Activated CD4-positive, alpha-beta T cell treated with anti-CD3 and anti-CD28 coated beads, Interleukin-2, amount 10 ng/mL, durations not matched to agents 24 days and 14 days (primary cell): ENCODE results near the gene WDR38. TPM values are rescaled to one million over a fixed set of nuclear protein-coding genes. Genes with fewer than 3 reads are reported as not detected.

ENCODE experiments used
- DNase-seq: peaks from one replicate; pipeline ENCODE4 v3.0.0; 2022
- H3K27ac Mint-ChIP-seq: one replicate; pipeline ENCODE4 v1.8.0; 2022; ENCODE audit warnings: mild to moderate bottlenecking, mixed read lengths
- H3K27me3 Mint-ChIP-seq: one replicate; pipeline ENCODE4 v1.8.0; 2022; ENCODE audit warnings: mixed read lengths
- H3K36me3 Mint-ChIP-seq: one replicate; pipeline ENCODE4 v1.8.0; 2022; ENCODE audit warnings: low read depth, mild to moderate bottlenecking, mixed read lengths
- H3K4me1 Mint-ChIP-seq: one replicate; pipeline ENCODE4 v1.8.0; 2021; ENCODE audit warnings: mixed read lengths
- H3K4me3 Mint-ChIP-seq: one replicate; pipeline ENCODE4 v1.8.0; 2022; ENCODE audit warnings: mild to moderate bottlenecking, moderate library complexity, mixed read lengths
- H3K9me3 Mint-ChIP-seq: one replicate; pipeline ENCODE4 v1.8.0; 2021; ENCODE audit warnings: mixed read lengths
- intact Hi-C: fragments of 100-400 bp; cut with micrococcal nuclease; formaldehyde crosslinking; loops from one replicate; pipeline ENCODE4 v1.15.1; 2023
- total RNA-seq: library from RNA; stranded (reverse); gene quantifications from 2 replicates; pipeline ENCODE4 v1.2.3, GENCODE V29; 2022

Gene WDR38
- total RNA-seq, 1 donor from 2014 or later = not detected

- intact Hi-C loops = no loop called here
- Mint-ChIP-seq H3K36me3 (peaks cover 49% of the 10 kb centered on the region), H3K9me3 (no peaks in the 10 kb centered on the region), H3K4me1 (peaks cover 17% of the 10 kb centered on the region), H3K27ac (no peak overlapping the region), H3K4me3 (no peak overlapping the region), H3K27me3 (no peaks in the 10 kb centered on the region)
- DNase-seq = no peak
Observed at GRCh38 chr9:124858330-124859046, 5.2 kb downstream of the WDR38 start.

- H3K36me3 Mint-ChIP-seq = peaks cover 51% of the 10 kb centered on the region
- no peaks in the 10 kb centered on the region for H3K9me3 Mint-ChIP-seq
- intact Hi-C loops = loop anchor here (10.0 kb wide), 1 partner anchor 445 kb away; the partner anchor contains the start of gene PSMB7
- DNase-seq = peak; percentile 55
- peak overlapping the region; percentile 98 for H3K4me3 Mint-ChIP-seq
- peak overlapping the region; percentile 98 for H3K27ac Mint-ChIP-seq
- H3K27me3 Mint-ChIP-seq = no peaks in the 10 kb centered on the region
- H3K4me1 Mint-ChIP-seq = peaks cover 21% of the 10 kb centered on the region
Observed at GRCh38 chr9:124859803-124860581, 6.7 kb downstream of the WDR38 start.

- DNase-seq = no peak
- Mint-ChIP-seq H3K27ac (peak overlapping the region; percentile 98), H3K4me1 (peaks cover 21% of the 10 kb centered on the region), H3K4me3 (peak overlapping the region; percentile 98), H3K9me3 (no peaks in the 10 kb centered on the region), H3K27me3 (no peaks in the 10 kb centered on the region), H3K36me3 (peaks cover 51% of the 10 kb centered on the region)
- intact Hi-C loops = loop anchor here (10.0 kb wide), 1 partner anchor 446 kb away; the partner anchor contains the start of gene PSMB7
Observed at GRCh38 chr9:124860582-124861341, 7.5 kb downstream of the WDR38 start.

- intact Hi-C loops = loop anchor here (1.0 to 10.0 kb wide), 4 partner anchors 9 to 447 kb away; partner anchors contain the start of genes HSPA5, PPP6C and PSMB7
- peak; percentile 99 for DNase-seq
- Mint-ChIP-seq H3K4me3 (peak within 1 kb of the TSS; percentile 98), H3K4me1 (peaks cover 21% of the 10 kb centered on the region), H3K36me3 (peaks cover 52% of the 10 kb centered on the region), H3K27me3 (no peaks in the 10 kb centered on the region), H3K9me3 (no peaks in the 10 kb centered on the region), H3K27ac (peak within 1 kb of the TSS; percentile 98)
Observed at GRCh38 chr9:124861342-124862229, 8.3 kb downstream of the WDR38 start, which contains the start of the genes ARPC5L and RPL35. Gene ARPC5L (plus strand): TSS chr9:124862130. CDS start chr9:124869291, 7,161 bp downstream. Gene RPL35 (minus strand): TSS chr9:124861957. CDS start chr9:124861912, 45 bp downstream.

GRCh38 chr9:124863371-124863871, 10.2 kb downstream of the WDR38 start:
- Mint-ChIP-seq H3K4me1 (peaks cover 29% of the 10 kb centered on the region), H3K27ac (peak overlapping the region; percentile 7), H3K4me3 (peak overlapping the region; percentile 58), H3K27me3 (no peaks in the 10 kb centered on the region), H3K9me3 (no peaks in the 10 kb centered on the region), H3K36me3 (peaks cover 40% of the 10 kb centered on the region)
- intact Hi-C loops = loop anchor here (2.0 to 10.0 kb wide), 2 partner anchors 325 to 449 kb away; partner anchors contain the start of genes PPP6C and PSMB7
- DNase-seq = no peak

GRCh38 chr9:124868511-124869465, 15.5 kb downstream of the WDR38 start:
- peak; percentile 98 for DNase-seq
- peaks cover 46% of the 10 kb centered on the region for H3K36me3 Mint-ChIP-seq
- peak overlapping the region; percentile 100 for H3K27ac Mint-ChIP-seq
- peaks cover 42% of the 10 kb centered on the region for H3K4me1 Mint-ChIP-seq
- intact Hi-C loops = loop anchor here (10.0 kb wide), 1 partner anchor 454 kb away; the partner anchor contains the start of gene PSMB7
- H3K9me3 Mint-ChIP-seq = no peaks in the 10 kb centered on the region
- peak overlapping the region; percentile 99 for H3K4me3 Mint-ChIP-seq
- H3K27me3 Mint-ChIP-seq = no peaks in the 10 kb centered on the region

GRCh38 chr9:124869466-124869985, 16.3 kb downstream of the WDR38 start:
- Mint-ChIP-seq H3K27ac (peak overlapping the region; percentile 99), H3K27me3 (no peaks in the 10 kb centered on the region), H3K4me1 (peaks cover 42% of the 10 kb centered on the region), H3K4me3 (peak overlapping the region; percentile 99), H3K9me3 (no peaks in the 10 kb centered on the region), H3K36me3 (peaks cover 47% of the 10 kb centered on the region)
- peak; percentile 84 for DNase-seq
- intact Hi-C loops = loop anchor here (10.0 kb wide), 1 partner anchor 455 kb away; the partner anchor contains the start of gene PSMB7

GRCh38 chr9:124869986-124870560, 16.8 kb downstream of the WDR38 start:
- intact Hi-C loops = loop anchor here (1.0 to 10.0 kb wide), 7 partner anchors 8 to 455 kb away; partner anchors contain the start of genes ARPC5L, GOLGA1, PPP6C and PSMB7
- Mint-ChIP-seq H3K27me3 (no peaks in the 10 kb centered on the region), H3K4me3 (peak overlapping the region; percentile 99), H3K9me3 (no peaks in the 10 kb centered on the region), H3K27ac (peak overlapping the region; percentile 99), H3K36me3 (peaks cover 52% of the 10 kb centered on the region), H3K4me1 (peaks cover 42% of the 10 kb centered on the region)
- DNase-seq = peak; percentile 94

GRCh38 chr9:124870723-124871122, 17.5 kb downstream of the WDR38 start:
- peak overlapping the region; percentile 99 for H3K27ac Mint-ChIP-seq
- peaks cover 58% of the 10 kb centered on the region for H3K36me3 Mint-ChIP-seq
- no peak for DNase-seq
- no peaks in the 10 kb centered on the region for H3K9me3 Mint-ChIP-seq
- H3K4me1 Mint-ChIP-seq = peaks cover 42% of the 10 kb centered on the region
- H3K4me3 Mint-ChIP-seq = peak overlapping the region; percentile 99
- intact Hi-C loops = loop anchor here (1.0 to 2.0 kb wide), 6 partner anchors 8 to 319 kb away; partner anchors contain the start of genes ARPC5L, GOLGA1, PPP6C and SCAI
- no peaks in the 10 kb centered on the region for H3K27me3 Mint-ChIP-seq

- no peak for DNase-seq
- intact Hi-C loops = loop anchor here (2.0 kb wide), 1 partner anchor 24 kb away; no protein-coding TSS in a partner anchor
- peaks cover 42% of the 10 kb centered on the region for H3K4me1 Mint-ChIP-seq
- peak overlapping the region; percentile 99 for H3K4me3 Mint-ChIP-seq
- H3K36me3 Mint-ChIP-seq = peaks cover 61% of the 10 kb centered on the region
- H3K27me3 Mint-ChIP-seq = no peaks in the 10 kb centered on the region
- H3K9me3 Mint-ChIP-seq = no peaks in the 10 kb centered on the region
- peak overlapping the region; percentile 99 for H3K27ac Mint-ChIP-seq
Observed at GRCh38 chr9:124871156-124871561, 17.9 kb downstream of the WDR38 start.

- Mint-ChIP-seq H3K27ac (no peak overlapping the region), H3K36me3 (peaks cover 70% of the 10 kb centered on the region), H3K27me3 (no peaks in the 10 kb centered on the region), H3K4me1 (peaks cover 38% of the 10 kb centered on the region), H3K4me3 (no peak overlapping the region), H3K9me3 (no peaks in the 10 kb centered on the region)
- intact Hi-C loops = no loop called here
- DNase-seq = no peak
Observed at GRCh38 chr9:124873664-124874063, 20.4 kb downstream of the WDR38 start.
